GM12865 (cell line): ENCODE data around the gene GNAI2.

Source experiments
- DNase-seq: peaks from one replicate; pipeline ENCODE4 v3.0.0; 2010; ENCODE audit warnings: low read depth
- H3K4me3 ChIP-seq: 2 replicates; pipeline ENCODE4 v1.5.1; 2011; ENCODE audit warnings: mild to moderate bottlenecking, low read depth, low read length, control low read depth
- CTCF ChIP-seq: IDR thresholded peaks from 2 replicates; pipeline ENCODE4 v1.5.1; 2011; ENCODE audit warnings: low read length, control low read depth, low read depth, inconsistent platforms; ENCODE audit not compliant: insufficient read depth; ENCODE audit errors: missing control alignments

GNAI2 gene

DNA sequence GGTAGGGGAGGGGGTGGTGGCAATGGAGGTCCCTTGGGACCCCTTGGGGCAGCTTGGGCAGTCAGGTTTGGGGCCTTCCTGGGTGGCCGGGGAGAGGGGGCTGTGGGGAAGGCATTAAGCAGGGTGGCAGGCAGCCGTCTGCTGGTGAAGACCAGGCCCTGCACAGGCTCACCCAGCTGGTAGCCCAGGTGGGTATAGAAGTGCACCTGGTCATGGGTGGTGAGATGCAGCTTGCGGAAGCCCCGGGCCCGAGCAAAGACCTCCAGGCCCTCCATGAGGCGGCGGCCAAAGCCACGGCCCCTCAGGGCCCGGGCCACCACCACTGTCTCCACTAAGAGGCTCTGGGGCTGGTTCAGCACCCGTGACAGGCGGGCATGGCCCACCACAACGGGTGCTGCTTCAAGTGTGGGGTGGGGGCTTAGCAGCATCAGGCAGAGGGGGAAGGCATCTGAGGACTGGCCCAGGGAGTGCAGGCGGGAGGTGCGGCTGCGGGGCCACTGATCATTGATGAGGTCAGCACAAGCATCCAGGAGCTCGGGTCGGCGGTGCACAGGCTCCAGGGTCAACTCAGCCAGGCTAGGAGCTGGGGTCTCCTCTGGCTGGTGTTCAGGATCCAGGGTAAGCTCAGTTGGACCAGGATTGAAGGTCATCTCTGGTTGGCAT, 60.8 kb downstream of the GNAI2 start:
- no peak overlapping the region for H3K4me3 ChIP-seq
- peak; percentile 5 for DNase-seq
- TF ChIP-seq CTCF: no peak

DNA sequence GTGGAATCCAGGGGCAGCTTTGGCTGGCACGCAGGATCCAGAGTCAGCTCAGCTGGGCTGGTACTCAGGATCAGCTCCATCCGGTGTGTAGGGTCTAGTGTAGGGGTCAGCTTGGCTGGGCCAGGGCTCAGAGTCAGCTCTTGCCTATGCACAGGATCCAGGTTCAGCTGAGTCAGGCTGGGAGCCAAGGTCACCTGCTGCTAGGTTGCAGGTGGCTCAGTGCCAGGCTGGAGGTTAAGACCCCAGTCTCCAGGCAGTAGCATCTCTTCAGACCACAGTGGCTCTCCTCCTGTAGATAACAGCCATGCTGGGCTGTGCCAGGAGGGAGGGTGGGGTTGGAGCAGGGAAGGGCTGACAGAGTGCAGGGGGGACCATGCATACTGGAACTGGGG, 61.4 kb downstream of the GNAI2 start:
- no peak for TF ChIP-seq CTCF
- no peak overlapping the region for H3K4me3 ChIP-seq
- peak; percentile 5 for DNase-seq

DNA sequence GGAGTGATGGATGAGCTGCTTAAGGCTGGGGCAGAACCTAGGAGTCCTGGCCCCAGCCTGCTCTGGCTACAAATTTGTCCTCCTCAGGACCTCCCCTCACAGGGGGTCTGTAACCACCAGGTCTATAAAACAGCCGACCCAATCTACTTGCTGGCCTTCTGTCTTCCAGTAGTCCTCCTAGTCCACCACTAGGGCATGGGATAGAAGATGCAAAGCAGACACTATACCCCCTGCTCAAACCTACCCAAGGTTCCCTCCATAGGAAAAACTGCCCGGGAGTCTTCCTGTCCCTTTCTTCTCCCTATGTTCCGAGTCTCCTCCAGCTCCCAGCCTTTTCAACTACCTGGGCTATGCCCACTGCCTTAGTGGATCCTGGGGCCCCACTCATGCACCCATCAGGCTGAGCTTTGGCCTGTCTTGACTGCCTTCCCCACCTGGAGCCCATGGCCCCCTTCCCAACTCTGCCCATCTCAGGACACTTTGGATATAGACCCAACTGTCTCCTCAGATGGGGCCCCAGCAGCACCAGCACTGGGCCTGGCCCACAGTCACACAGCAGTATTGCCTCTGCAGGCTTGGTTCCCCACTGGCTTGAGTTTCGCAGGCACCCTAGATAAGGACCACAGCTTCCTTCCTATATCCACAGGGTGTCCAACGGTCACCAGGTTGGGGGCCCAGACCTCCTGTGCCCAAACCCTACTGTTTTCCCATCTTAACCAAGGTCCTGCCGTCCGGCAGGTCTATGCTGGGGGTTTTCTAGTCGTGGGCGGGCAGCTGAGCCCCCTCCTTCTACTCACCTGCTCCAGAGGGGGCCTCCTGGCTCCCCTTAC, 62.1 kb downstream of the GNAI2 start:
- TF ChIP-seq CTCF: no peak
- H3K4me3 ChIP-seq: peak overlapping the region; percentile 67
- peak; percentile 11 for DNase-seq

DNA sequence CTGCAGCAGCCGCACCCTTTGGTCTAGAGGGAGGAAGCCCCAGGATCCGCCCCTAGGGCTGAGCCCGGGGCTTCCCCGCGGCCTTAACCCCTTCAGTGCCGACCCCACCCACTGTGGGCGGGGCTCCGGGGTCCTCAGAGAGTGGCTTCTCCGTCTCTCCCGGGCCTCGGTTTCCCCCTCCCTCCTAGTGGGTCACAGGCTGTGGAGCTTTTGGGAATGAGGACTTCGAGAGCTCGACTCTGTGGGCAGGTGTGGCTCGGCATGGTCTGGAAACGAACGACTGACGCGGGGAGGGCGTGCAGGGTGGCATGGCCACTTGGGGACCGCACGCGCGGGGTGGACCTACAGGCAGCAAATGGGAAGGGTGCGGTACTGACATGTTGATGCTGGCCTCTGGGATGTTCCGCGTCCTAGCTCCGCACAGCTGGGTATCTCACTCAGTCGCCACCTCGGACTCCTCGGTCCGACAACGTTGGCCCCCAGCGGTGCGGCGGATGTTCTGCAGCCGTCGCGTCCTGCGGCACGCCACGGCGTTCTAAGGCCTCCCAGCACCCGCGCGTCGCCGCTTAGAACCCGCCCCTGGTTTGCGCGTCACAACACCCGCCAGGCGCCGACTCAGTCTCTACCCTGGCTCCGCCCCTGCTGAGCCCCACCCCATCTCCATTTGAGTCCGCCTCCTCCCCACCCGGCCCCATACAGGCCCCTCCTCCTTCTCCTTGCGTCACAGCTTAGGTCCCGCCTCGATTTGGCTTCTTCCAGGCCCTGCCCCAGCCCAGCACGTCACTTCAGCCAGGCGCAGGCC, 63.0 kb downstream of the GNAI2 start, which contains the start of the genes HYAL3 and NAA80:
Gene HYAL3, minus strand, starts transcription at position 570 of the 802 bp plus-strand sequence. CDS start 3,803 bp downstream, outside the sequence.
Gene NAA80, minus strand, starts transcription at position 570 of the 802 bp plus-strand sequence. CDS start 1,942 bp downstream, outside the sequence.
- TF ChIP-seq CTCF: peak; percentile 27
- DNase-seq: peak; percentile 100
- H3K4me3 ChIP-seq: peak within 1 kb of the TSS; percentile 67

DNA sequence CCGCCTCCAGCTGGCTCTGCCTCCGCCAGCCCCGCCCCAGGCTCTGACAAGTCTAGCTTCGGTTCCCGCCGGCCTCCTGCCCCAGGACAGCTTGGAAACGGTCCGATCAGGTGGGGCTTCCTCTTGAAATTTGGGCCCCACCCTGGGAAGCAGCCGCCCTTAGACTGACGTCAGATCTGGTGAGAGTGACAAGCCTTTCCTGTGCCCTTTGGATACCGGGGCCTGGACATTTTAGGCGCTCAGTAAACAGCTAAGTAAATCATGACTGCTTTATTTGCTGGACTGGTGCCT, 63.6 kb downstream of the GNAI2 start:
- TF ChIP-seq CTCF: no peak
- DNase-seq: no peak
- H3K4me3 ChIP-seq: peak overlapping the region; percentile 55

DNA sequence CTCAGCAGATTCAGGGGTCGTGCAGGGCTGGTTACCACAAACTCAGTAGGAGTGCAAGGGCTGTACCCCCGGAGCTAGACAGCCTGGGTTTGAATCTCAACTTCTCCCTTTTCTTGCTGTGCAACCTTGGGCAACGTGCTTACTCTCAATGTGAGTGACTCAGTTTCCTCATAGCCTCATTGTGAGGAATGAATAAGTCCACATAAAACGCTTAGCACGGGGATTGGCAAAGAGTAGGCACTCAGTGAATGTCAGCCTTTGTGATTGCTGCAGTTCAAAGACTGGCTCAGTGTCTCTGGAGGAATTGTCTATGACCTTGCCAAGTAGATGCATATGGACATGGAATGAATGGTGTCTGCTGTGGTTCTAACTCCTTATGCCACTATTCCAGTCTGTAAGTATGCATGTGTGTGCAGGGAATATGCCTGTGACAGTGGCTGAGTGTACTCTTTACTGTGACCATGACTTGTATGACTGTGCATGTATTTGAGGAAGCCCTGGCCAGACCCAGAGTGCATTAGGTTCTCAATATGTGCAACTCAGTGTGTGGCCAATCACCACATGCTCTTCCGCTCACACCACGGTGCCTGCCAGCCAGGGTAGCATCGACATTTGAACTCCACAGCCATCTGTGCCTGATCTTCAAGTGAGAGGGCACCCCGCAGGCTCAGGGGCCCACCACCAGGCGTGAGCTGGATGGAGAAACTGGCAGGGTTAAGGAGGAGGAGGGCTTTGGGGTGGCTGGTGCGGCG, 64.1 kb downstream of the GNAI2 start:
- no peak for TF ChIP-seq CTCF
- peak; percentile 45 for DNase-seq
- H3K4me3 ChIP-seq: peak overlapping the region; percentile 55
